Fibroblast of skin of left quadriceps (primary cell): ENCODE data around the gene ARL5A.

Experiments
- DNase-seq, 2 experiments: peaks; one replicate each; pipeline ENCODE4 v3.0.0-alpha.2; 2013; ENCODE audit warnings: low read depth in 2 of 2

The ARL5A gene

DNA sequence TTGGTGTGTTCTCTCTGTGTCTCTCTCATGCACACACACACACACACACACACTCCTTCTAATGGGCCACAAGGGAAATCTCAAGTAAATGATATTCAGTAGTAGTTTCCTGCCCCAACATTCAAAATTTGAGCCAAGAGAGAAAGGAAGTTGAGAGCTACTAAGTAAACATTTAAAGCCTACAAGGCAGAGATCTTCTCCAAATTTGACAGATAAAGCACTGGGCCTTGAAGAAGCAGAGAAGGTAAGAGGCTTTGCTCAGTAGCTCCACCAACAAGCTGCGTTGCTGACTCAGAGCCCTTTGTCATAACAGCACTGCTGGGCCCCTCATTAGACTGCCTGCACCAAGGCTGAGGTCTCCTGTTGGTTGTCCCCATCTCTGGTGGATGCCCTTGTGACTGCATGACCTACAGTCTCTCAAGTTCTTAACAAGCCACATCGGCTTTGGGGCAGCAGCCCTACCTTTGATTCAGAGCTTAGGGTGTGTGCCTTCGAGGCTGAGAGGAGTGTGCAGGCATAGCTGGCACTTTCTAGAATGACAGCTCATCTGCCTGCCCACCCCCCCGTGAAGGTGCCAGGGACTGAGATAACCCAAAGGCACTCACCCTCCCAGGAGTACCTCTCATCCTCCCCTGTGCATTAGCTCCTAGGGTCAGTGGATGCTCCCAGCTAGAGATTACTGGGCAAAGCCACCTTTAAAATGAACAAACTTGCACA is 61.6 kb downstream of the ARL5A start:
- DNase-seq: no peak

DNA sequence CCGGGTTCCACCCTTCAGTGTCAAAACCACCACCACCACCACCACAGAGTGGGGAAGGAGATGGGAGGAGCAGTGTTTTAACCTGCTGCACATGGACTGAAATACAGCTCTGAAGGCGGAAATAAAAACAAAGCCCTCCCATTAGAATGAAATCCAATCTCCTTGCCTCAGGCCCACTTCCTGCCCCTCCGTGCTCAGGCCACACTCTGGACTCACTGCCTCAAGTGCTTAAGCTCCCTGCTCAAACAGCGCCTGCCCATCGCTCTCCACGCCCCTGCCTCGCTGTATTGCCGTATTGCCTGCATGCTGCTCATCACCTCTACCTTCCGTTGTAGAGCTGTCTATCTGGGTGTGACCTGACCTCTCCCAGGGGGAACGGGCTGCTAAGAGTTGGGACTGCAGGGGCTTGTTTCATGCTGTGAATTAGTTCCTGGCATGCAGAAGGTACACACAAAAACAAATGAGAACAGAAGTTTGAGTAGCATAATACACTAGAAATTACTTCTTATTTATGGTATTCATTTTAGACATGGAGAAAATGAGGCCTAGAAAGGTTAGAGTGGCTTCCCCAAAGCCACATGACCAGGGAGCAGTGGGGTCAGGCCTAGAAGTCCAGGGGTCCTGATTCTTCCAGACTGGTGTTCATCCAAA is 62.3 kb downstream of the ARL5A start:
- DNase-seq: no peak

- peak in 1 of 2 experiments; percentile 11 for DNase-seq
Observed at GRCh38 chr2:151762694-151763093, 65.5 kb downstream of the ARL5A start.

DNA sequence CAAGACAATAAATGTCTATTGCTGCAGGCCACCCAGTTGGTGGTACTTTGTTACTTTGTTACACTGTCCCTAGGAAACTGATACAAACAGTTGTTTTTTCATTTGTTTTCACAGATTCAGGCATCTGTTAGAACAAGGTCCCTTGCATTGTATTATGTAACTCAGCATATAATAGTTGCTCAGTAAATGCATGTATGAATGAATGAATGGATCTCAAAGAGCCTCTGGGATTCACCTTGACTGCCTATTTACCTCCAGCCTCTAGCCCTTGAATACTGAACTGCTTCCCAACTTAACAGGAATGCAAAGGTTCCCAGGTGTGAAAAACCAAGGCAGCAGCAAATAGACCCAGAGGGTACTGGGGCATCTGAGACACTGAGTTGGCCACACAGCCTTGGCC is 66.5 kb downstream of the ARL5A start:
- no peak for DNase-seq

GRCh38 chr2:151761193-151761592 is 67.0 kb downstream of the ARL5A start:
- no peak for DNase-seq

DNA sequence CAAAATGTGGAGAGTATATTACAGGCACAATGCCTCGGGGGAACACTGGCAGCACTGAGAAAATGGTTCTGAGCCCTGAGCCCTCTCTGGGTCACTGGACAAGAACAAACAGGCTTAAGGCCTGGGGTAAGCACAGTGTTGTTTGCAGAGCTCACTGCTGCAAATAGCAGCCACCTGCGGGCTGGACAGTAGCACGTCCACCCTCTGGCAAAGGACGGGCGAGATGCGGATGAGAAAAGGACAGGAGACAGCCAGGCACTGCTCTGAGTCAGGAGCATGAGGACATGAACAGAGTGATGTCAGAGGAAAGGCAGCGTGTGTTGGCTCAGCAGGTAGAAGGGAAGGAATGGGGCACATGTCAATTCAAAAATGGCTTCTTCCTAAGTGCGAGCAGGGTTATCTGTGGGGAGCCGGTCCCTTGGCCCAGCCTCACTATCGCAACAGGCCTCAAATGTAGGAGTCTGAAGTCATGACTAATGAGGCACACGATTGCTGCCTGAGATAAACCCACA is 68.0 kb downstream of the ARL5A start:
- no peak for DNase-seq

- DNase-seq: no peak
Observed at GRCh38 chr2:151758744-151759143, 69.5 kb downstream of the ARL5A start.

DNA sequence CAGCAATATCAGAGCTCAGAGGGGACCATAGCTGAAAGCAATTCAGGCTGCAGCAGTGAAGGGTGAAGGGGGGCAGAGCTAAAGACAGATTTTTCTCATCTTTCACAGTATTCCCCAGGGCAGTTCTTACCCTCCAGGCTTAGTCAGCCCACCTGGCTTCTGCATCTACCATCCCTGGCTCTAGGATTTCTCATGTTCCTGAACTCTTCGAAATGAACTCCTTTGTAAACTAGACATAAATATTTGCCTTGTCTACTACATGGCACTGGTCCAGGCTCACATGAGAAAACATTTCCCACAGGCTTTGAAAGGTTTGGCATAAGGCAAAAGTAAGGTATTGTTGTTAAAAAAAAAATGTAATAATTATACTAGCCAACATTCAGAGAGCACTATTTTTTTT is 70.4 kb downstream of the ARL5A start:
- DNase-seq: no peak

- DNase-seq: no peak
Observed at GRCh38 chr2:151756820-151757219, 71.4 kb downstream of the ARL5A start.

DNA sequence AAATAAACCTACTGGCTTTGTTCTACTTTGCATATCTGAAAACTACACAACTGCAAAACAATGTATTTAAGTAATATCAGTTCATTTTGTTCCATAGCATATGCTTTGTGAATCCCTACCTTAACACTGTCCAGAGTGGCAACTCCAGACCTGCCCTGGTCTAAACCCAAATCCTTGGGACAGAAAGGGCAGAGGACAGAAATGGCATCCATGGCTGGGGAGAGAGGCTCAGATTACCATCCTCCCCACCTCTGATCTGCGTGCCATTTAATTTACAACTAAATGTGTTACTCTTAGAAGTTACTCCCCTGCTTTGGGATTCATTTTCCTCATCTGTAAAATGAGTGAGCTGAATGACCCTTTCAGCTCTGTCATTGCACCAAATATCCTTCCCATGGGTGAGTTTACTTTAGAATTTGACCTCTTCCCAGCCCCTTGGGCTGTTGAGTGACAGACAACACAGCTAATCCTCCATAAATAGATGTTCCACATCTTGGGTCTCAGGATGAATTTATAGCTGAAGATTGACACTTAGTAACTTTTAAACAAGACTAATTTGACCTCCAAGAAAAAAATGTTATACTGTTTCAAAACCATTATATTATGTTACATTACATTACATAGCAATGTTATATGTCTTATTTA is 73.8 kb downstream of the ARL5A start:
- DNase-seq: no peak

DNA sequence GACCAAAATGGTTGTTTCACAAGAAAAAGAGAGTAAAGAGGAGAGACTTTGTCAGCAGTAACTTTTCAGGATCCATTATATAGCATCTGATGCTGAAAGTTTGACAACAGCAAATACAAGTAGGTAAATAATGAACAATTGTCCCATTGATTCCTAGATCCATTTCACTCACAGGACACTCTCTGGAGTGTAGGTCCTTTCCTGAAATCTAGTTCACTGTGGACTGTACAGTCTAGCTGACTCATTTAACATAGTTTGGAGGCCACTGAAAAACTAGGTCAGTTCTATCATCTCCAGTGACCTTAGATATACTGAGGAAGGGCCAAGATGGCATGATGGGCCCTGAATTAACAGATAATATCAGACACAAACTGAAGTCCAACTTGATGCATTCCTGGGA is 74.7 kb downstream of the ARL5A start:
- no peak for DNase-seq
